Superior temporal gyrus (tissue), 1 donor: ENCODE data around the gene APC.

Source experiments
- DNase-seq: peaks from one replicate; pipeline ENCODE4 v3.0.0-alpha.2; 2016; ENCODE audit errors: extremely low spot score

APC gene

DNA sequence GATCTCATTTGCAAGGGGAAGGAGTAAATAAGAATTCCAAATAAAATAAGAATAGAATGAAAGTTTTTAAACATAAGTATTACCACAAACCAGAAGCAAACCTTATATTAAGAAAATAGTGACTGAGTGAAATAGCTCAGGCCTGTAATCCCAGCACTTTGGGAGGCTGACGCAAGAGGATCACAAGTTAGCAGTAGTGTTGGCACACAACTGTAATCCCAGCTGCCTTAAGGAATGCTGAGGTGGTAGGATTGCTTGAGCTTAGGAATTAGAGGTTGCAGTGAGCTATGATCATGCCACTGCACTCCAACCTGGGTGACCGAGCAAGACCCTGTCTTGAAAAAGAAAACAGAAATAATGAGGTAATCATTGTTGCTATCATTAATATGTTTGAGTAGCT, 47.0 kb downstream of the APC start:
- no peak for DNase-seq

DNA sequence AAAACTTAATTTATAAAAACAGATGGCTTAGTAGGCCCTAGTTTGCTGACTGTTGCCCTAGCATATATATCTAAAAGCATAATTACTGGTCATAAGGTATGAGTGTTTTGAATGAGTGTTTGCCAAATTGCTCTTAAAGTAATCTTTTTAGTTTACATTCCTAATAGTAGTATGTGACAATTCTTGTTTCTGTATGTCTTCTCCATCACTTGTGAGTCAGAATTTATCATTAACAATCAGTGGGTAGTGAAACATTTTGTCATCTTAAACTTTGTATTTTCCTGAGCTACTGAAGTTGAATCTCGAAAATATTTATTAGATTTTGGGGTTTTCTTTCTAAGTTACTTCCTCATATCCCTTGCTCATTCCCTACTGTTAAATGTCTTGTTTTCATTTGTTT, 49.6 kb downstream of the APC start:
- no peak for DNase-seq

DNA sequence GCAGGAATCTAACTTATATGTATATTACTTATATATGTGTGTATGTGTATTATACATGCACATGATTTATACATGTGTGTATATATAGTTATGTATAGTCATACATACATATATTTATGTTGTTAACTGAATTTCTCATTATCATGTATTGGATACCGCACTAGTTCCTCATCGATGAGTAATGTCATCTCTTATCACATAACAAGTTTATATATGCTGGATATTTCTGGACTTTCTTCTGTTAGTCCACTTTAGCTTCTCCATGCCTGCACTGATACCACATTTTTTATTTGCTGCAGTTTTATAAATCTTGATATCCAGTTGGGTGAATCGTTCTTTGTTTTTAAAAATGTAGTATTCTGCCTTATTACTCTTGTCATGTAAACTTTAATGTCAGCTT, 50.2 kb downstream of the APC start:
- DNase-seq, result no peak

DNA sequence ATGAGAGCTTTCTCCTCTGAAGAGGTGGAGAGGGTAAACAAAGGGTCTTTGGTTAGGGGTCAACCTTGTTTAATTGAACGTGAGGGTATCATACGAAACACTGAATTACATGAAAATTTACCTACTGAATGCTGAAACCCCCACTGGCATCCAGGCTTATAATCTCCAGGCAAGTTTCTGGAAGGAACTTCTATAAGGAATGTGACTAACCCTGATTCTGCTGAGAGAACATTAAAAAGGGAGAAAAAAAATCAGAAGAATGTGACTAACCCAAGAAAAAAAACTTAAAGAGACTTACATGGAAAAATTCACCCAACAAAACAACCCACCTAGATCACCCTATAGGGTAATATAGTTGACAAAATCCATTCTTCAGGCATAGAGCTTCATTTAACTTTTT, 55.5 kb downstream of the APC start:
- no peak for DNase-seq

DNA sequence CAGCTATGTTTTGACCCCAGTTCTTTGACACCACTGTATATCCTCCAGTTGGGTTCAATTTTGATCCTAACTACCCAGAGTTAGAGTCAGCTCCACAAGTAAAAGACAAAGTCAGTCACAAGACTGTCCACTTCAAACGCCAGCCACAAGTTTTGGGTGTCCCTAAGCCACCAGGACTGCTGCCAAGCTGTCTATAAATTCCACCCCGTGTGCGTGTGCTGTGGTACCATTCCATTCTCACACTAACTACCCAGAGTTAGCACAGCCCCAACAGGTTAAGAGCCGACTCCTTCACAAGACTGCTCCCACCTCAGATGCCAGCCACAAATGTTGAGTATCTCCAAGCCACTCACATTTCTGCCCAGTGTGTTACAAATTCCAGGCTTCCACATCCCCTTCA, 56.7 kb downstream of the APC start:
- DNase-seq, result no peak

DNA sequence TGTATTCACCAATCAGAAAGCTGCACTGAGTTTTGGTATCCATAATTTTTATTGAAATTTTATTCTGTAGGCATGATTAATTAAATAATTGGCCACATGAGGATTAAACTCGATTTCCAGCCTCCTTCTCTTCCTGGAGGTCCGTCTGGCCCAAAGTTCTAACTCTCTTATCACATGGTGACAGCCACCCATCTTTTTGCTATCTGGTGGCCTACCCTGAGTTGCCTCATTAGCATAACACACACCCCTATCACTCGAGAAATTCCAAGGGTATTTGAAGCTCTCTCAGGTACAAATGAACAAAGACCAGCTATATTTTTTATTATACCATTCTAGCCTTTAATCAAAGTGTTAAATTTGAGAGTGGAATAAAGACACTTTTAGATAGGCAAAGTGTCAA, 57.7 kb downstream of the APC start:
- no peak for DNase-seq

DNA sequence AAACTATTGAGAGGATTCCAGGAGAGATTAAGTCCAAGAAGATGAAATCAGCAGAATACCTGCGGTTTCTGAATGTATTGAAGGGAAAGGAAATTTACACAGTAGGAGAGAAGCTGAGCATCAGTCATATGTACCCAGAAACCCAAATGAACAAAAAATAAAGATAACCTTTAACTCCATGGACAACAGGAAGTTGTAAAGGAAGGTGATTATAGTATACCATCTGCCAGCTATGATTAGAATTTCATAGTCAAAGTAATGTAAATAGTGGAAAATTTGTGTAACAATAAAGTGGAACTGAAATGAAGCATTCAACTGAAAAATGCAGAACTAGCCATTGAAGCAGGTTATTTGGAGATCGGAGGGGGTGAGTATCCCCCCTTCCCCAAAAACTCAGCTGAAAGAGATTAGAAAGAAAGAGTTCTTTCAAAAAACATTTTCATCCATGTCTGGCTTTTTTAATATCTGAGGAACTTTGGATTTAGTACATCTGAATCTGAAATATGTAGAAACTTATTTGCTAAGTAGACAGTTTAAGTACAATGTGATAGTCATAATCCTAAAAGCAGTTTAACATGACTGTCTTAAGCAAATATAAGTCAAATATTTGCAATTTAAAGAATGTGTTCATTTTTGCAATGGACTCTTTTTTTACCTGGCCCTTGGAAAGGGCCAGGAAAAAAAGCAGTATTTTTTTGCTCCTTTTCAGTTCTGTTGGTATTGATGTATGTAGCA, 58.4 kb downstream of the APC start:
- no peak for DNase-seq

DNA sequence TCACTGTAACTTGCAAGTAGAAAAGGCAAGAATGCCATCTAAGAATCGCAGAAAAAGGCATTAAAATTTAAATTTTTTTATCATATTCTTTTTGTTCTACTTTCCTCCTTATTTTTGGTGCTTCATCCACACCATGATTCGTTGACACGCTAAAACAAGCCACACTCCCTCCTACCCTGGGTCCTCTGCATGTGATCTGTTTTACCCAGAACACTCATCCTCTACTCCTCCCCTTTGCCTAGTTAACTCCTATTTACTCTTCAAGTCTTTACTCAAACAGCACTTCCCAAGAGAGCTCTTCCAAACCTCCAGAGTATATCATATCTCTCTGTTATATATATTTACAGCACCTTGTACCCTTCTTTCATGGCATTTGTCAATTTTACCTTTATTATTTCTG, 62.0 kb downstream of the APC start:
- no peak for DNase-seq

DNA sequence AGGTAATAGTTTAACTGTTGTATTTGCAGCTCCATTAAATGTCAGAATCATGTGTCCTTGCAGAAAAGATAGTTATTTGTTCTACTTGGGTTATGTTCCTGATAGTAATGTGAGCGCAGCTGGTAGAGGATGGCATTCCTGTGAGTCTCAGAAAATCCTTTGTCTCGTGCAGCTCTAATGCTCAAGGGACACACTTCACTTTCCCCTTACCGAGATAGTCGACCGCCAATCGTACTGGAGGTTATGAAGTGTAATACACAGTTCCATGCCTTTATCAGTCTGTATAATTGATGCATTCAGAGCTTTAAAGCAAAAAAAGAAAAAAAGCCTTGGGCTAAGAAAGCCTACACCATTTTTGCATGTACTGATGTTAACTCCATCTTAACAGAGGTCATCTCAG, 63.2 kb downstream of the APC start:
- no peak for DNase-seq

DNA sequence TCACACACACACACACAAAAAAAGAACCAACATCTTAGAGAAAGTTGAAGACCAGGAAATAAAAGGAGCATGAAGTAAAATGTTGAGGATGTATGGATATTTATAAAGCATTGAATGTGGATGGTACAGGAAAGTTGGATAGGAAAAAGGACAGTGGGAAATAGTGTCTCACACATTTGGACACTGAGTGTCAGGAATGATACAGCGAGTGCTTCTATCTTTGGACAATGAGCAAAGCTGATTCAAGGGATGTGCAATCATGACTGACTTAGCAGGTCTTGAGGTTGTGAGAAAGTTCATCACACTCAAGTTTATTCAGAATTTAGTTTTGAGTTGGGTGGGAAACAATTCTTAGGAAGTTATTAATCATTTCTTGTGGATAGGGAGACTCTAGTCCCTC, 73.3 kb downstream of the APC start:
- DNase-seq, result no peak

DNA sequence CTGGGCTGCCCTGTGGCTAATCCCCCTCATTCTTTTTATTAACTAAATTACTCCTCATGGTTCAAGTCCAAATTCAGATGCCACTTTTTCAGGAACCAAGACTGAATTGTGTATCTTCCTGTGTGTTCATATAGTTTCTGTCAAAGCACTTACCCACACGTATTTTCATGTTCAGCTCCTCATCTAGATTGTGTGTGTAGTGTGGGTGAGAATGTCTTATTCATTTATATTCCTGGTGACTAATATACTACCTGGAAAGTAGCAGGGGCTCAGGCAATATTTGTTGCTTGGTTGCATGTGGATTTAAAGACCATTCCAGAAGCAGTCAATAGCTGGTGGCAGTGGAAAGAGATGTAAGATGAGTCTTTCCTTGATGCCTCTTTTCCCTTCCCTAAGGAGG, 74.9 kb downstream of the APC start:
- DNase-seq, result no peak

DNA sequence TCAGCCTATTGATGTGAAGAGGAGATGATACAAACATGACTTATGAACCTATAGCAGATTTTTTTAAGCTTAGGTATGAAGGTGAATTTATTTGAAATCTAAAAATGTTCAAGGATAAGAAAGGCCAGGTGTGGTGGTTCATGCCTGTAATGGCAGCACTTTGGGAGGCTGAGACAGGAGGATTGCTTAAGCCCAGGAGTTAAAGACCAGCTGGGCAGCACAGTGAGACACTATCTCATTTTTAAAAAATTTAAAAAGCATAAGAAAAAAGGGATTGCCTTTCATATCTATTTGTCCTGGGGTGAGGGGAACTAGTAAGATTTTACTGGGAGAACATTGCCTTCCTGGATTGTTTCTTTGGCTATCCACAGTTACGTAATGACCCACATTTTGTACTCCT, 82.6 kb downstream of the APC start:
- no peak for DNase-seq

DNA sequence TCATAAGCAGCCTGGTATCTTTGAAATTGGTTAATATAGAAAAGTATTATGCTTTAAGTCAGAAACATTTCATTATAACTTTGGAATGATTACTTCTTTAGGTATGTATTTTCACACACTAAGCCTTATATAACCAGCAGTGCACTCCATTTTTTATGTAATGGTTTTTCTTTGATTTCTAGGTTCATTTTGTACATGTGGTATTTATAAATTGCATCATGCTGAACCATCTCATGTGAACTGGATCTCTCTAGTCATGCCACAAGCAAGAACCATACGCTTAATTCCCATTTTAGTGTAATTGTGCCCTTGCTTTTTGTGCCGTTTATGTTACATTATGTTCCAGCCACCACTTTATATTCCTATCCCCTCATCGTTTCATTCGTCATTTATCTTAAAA, 84.8 kb downstream of the APC start:
- DNase-seq, result peak; percentile 46

DNA sequence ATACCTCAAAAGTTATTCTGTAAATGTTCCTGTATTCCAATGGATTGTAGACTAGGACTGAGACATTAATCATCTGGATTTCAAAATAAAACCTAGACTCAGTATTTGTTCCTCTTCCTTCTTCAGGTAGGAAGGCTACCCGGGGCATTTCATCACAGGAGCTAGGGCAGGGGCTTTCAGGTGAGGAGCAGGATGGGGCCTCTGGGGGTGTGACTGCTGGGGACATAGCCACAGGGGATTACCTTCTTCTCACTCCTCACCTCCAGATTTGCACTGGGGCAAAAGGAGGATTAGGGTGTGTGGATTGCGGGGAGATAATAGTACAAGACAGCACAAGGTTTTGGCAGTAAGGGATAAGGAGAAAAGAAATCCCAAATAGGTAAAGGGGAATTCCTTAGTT, 85.5 kb downstream of the APC start:
- DNase-seq, result no peak

DNA sequence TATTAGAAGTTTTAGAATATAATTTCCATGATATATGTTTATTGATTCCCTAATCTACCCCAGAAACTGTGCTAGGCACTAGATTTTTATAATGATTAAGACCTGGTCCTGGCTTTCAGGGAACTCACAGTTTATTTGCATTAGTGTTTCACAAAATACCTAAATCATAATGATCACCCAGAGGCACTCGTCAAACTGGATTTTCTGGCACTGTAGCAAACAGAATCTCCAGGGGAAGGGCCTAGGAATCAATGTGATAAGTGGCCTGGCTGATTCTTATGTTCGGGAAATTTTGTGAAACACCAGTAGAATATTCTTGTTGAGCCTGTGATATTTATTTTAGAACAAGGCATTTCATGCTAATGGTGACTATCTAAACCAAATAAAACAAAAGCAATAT, 86.0 kb downstream of the APC start:
- DNase-seq, result no peak

DNA sequence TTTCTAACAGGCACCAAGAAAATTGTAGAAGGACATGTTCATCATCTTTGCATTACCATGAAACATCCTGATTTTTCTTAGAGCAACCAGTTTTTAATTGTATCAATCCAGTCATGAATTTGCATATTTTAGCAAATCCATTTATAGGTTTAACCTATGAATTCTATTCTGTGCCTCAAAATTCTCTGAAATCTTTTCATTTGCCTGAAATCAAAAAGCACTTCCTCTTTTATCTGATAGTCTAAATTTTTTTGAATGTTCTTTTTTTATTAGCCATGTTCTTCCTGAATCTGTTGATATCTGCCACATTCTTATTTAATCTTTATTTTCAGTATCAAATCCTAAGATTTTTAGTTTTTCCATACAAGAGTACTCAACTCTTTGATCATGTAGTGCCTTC, 86.5 kb downstream of the APC start:
- DNase-seq, result no peak

DNA sequence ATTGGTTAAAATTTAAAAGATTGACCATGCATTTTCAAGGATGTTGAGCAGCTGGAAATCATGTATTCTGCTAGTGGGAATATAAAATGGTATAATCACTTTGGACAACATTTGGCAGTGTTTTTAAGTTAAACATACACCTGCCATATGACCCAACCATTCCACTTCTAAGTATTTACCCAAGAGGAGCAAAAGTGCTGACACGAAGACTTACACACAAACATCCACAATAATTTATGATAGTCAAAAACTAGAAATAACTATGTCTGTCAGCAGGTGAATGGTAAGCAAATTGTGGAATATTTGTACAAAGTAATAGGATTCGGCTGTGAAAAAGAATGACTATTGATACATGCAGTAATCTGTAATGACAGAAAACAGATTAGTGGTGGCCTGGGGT, 92.7 kb downstream of the APC start:
- no peak for DNase-seq

DNA sequence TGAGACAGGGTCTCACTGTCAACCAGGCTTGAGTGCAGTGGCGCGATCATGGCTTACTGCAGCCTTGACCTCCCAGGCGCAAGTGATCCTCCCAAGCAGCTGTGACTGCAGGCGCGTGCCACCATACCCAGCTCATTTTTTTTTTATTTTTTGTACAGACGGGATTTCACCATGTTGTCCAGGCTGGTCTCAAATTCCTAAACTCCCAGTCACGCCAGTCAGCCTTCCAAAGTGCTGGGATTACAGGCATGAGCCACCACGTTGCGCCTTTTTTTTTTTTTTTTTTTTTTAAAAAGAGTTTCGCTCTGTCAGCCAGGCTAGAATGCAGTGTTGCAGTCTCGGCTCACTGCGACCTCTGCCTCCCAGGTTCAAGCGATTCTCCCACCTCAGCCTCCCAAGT, 96.3 kb downstream of the APC start:
- no peak for DNase-seq

DNA sequence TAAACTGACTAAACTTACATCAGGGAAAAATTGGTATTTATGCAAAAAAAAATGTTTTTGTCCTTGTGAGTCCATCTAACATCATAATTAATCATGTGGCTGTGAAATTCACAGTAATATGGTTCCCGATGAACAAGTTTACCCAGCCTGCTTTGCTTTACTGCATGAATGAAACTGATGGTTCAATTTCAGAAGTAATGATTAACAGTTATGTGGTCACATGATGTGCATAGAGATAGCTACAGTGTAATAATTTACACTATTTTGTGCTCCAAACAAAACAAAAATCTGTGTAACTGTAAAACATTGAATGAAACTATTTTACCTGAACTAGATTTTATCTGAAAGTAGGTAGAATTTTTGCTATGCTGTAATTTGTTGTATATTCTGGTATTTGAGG, 106.8 kb downstream of the APC start:
- DNase-seq, result no peak

DNA sequence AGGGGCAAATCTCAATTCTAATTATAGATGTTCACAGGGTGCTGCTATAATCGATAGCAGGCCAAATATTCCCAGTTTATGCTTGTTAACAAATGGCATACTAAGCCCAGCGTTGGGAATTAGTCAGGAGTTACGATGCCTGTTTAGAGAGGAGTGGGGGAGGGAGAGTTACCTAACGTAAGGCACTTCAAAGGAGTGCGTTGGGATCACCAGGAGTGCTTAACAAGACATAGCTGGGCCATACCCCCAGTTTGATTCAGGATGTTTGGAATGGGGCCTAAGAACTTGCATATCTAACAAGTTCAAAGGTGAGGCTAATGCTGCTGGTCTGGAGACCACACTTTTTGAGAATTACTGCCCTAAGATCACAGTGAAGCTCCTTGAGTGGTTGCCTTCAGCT, 108.9 kb downstream of the APC start:
- DNase-seq, result no peak

DNA sequence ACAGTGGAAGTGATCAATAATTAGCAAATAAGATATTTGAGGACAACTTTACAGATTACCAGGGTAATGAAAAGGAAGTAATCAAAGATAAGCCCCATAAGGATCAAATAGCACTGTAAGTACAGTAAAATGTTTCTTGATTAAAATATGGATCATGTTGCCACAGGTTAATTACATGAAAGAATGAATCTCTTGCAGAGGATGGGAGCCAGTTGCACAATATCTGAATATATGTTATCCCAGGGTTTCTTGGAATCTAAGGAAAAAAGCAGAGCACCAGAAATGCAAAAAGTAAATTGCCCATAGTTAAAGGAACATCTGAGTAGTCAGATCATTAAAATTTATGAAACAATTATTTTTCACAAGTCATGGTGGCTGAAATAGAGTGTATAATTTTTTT, 109.6 kb downstream of the APC start:
- no peak for DNase-seq

DNA sequence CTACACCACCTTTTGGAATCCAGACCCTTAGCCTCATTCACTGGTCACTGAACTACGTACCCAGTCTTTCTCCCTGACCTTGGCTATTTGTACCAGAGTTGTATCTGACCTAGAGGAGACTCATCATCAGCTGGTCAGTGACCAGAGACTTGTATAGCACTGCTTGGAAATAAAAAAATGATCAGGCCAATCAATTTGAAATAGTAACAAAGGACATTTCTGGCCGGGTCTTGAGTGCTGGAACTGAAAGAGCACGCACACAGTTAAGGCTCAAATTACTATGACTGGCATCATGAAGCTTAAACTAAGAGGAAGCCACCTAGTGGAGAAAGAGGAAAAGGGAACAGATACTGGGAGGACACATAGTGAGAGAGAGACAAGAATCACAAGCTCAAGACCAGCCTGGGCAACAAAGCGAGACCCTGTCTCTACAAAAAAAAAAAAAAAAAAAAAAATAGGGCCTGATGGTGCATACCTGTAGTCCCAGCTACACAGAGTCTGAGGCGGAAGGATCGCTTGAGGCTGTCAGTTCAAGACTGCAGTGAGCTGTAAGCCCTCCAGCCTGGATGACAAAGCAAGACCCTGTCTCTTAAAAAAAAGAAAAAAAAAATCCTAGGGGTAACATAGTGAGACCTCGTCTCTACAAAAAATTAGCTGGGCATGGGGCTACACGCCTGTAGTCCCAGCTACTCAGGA, 110.6 kb downstream of the APC start:
- peak; percentile 82 for DNase-seq

DNA sequence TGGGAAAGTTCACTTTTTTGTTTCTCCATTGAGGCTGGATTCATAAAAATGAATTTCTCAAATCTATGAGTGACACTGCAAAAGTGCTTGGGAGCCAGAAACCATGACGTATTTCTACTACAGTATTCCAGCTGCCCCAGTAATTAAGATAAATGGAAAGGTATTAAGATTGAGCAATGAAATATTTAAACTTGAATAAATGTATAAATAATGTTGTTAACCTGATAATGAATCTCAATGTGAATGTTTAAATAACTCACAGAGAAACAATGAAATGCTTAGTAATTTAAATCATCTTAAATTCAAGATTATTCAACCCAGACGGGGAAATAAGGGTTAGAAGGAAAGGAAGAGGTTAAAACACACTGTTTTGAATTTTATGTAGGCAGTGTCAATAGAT, 112.2 kb downstream of the APC start:
- no peak for DNase-seq

DNA sequence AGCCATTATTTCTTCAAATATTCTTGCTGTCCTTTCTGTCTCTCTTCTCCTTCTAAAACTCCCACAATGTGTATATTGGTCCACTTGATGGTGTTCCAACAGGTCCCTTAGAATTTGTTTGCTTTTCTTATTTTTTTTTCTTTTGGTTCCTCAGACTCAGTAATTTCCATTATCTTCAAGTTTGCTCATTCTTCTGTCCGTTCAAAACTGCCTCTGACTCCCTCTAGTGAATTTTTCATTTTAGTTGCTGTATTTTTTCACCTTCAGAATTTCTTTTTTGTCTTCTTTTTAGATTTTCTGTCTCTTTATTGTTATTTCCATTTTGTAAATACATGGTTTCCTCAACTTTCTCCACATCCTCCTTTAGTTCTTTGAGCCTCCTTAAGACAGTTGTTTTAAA, 117.0 kb downstream of the APC start:
- DNase-seq, result no peak
